Measurements from ENCODE around the gene SFTPA1.
"Not testable (repeated sequence)": the region's sequence is repeated elsewhere in the genome, so short reads cannot be mapped to it uniquely, and the experiment has no call there.

The SFTPA1 gene

GRCh38 chr10:79610601-79611191 is at the start of gene SFTPA1:
TSS of gene SFTPA1 (plus strand) at chr10:79610939. CDS start at chr10:79611826, 887 bp downstream.
- no peak for DNase-seq

GRCh38 chr10:79561257-79561656 is 49.5 kb upstream of the SFTPA1 start:
- DNase-seq: no peak

GRCh38 chr10:79562135-79562756 is 48.5 kb upstream of the SFTPA1 start:
- DNase-seq: no peak

DNA sequence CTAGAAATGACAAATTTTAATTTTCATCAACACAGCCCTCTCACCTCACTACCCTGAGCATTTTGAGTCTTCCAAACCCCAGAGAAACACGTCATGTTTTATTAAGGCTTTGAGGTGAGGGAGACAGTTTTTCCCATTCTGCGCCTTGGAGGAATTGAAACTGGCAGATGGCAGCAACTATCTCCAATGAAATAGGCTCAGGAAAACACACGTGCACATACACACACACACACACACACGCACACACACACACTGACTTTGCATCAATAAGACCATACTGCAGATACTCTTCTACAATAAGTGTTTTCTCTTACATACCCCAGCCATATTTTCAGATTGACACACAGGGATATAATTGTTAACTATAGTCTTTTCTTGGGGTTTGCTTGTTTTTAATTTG is 47.3 kb upstream of the SFTPA1 start:
- DNase-seq: no peak

DNA sequence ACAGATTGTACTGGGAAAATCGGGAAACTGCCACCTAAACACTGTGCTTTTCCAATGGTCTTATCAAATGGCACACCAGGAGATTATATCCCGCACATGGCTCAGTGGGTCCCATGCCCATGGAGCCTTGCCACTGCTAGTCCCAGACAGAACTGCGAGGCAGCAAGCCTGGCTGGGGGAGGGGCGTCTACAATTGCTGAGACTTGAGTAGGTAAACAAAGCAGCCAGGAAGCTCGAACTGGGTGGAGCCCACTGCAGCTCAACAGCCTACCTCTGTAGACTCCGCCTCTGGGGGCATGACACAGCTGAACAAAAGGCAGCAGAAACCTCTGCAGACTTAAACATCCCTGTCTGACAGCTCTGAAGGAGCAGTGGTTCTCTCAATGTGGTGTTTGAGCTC is 40.1 kb upstream of the SFTPA1 start:
- DNase-seq: not testable (repeated sequence)

- no peak for DNase-seq
Observed at GRCh38 chr10:79579361-79579760, 31.4 kb upstream of the SFTPA1 start.

DNA sequence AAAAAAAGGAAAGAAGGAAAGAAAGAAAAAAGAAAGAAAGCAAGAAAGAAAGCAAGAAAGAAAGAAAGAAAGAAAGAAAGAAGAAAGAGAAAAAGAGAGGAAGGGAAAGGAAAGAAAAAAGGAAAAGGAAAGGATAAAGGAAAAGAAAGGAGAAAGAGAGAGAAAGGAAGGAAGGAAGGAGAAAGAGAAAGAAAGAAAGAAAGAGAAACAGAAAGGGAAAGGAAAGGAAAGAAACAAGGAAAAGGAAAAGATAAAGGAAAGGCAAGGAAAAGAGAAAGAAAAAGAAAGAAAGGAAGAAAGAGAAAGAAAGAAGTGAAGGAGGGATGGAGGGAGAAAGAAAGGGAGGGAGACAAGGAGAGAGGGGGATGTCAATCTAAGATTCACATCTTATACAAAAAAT is 29.7 kb upstream of the SFTPA1 start:
- DNase-seq: no peak

DNA sequence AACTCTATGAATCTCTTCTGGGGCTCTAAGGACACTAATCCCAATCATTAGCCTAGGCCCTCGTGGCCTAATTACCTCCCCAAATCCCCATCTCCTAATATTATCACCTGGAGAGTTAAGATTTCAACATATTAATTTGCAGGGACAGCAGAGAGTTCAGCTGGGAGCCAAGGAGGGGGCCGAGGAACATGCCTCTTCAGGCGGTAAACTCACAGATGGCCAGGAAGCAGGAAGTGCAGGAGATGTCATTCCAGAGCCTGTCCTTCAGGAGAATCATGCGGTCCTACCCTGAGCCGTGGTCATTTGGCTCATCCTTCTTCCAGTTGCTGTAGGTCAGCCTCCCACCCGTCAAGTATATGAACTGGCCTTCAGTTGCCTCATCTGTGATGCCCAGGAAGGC is 28.6 kb upstream of the SFTPA1 start:
- DNase-seq: no peak

DNA sequence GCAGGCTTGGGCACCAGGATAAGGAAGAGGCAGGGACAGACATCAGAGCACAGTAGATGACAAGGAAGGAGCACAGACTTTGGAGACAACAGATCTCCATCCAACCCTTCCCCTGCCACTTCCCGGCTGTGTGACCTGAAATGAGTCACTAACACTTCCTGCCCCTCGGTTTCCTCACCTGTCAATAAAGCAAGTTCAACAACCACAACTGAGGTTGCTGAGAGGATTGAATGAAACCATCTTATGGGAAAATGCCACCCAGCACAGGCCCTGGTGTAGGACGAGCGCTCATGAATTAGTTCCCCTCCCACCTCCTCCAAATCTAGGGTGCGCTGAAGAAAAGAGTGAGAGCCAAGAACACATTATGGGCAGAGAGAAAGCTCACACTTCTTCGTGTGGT is 27.8 kb upstream of the SFTPA1 start:
- not testable (repeated sequence) for DNase-seq

GRCh38 chr10:79583488-79584024 is 27.2 kb upstream of the SFTPA1 start:
- DNase-seq: no peak

DNA sequence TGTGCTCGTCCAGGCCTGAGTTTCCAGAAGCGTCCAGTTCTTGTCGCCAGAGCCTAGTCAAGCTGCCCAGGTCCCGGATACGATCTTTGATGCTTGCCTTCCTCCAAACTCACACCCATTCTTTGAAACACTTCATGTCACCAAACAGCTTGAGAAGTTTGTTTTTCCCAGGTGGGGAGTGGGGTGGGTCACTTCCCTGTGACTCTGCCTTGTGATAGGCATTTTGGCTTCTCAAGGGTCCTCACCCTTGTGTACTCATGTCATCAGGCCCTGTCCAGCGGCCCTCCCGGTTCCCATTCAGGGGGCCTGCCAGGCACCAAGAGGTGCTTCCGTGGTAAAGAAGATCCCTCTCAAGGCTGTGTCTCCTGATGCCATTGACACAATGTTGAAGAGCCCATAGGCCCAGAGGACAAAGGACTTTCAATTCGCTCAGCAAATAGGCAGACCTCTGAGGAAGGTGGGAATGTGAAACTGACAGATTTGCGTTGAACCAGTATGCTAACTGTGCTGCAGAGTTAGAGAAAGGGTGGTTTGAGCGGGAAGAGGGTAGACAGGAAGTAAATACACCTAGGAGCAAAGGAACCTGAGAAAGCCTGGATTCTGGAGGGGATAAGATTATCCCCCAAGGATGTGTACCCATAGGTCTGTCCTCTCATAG is 24.7 kb upstream of the SFTPA1 start:
- no peak for DNase-seq

GRCh38 chr10:79586933-79587332 is 23.8 kb upstream of the SFTPA1 start:
- no peak for DNase-seq

DNA sequence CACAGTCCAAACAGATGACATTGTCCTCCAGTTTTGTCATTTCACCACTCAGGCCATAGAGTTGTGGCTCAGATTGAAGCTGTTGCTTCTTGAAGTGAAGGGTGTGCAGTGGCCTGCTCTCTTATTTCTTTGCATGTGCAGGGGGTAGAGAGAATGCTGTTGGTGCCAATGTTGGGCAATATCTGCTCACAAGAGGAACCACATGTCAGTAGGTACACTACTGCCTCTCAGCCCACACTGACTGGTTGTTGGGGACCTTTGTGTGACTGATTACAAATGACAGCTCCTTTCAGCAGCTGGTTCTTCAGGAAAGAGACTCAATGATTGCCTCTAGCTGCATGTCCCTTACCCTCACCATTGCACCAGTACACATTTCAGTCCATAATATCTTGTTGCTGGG is 21.9 kb upstream of the SFTPA1 start:
- DNase-seq: no peak

- no peak for DNase-seq
Observed at GRCh38 chr10:79593377-79593776, 17.4 kb upstream of the SFTPA1 start.

DNA sequence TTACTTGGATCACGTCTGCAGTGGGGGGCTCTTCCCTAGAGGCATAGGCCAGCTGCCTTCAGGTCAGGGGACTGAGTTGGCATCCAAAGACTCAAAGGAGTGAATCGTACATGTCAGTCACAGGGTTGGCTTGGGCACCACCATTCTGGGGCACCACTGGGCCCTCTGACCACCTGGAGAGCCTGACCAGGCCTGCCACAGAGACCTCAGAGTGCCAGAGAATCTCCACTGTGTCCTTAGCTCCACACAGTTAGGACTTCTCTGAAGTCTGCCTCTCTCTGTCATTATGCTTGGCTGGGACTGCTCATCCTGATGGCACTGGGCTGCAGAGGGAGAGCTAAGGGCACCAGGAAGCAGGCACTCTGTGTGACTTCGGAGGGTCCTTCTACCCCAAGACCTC is 16.2 kb upstream of the SFTPA1 start:
- not testable (repeated sequence) for DNase-seq

GRCh38 chr10:79595510-79595909 is 15.2 kb upstream of the SFTPA1 start:
- DNase-seq: no peak

DNA sequence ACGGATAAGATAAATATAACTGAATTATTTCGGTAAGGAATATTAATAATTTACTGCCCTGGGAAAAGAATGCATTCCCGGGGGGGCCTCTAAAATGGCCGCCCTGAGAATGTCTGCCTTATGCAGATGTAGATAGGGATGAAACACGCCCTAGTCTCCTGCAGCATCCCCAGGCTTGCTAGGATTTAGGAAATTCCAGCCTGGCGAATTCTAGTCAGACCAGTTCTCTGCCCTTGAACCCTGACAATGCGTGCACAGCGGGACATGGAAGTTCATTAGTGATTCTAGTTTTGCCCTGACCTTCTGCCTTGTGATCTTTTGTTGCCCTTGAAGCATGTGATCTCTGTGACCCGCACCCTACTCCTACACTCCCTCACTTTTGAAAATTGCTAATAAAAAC is 11.1 kb upstream of the SFTPA1 start:
- DNase-seq: not testable (repeated sequence)

DNA sequence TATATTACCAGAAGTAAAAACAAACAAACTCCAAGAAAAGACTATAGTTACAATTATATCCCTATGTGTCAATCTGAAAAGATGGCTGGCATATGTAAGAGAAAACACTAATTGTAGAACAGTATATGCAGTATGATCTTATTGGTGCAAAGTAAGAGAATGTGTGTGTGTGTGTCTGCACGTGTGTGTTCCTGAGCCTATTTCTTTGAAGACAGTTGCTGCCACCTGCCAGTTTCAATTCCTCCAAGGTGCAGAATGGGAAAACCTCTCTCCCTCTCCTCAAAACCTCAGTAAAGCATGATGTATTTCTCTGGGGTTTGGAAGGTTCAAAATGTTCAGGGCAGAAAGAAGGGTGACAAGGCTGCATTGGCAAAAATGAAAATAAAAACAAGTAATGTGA is 8.8 kb upstream of the SFTPA1 start:
- DNase-seq: no peak

DNA sequence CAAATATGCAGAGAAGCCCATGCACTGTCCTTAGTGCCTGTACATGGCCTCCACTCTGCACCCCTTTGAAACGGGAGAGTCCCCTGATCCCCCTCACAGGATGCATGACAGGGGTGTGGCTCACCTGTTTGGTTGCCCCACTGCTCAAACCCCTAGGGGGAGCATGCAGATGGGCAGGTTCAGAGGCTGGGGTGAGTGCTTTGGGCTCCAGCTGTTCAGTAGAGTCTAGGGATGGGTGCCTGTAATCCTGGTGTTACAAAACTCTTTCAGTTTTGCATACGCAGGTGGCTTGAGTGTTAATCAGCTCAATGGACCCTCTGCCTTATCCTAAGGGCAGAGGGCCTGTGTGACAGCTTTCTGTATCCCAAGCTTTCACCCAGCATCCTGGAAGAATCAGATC is 7.8 kb upstream of the SFTPA1 start:
- no peak for DNase-seq

- DNase-seq: no peak
Observed at GRCh38 chr10:79604294-79604693, 6.4 kb upstream of the SFTPA1 start.

GRCh38 chr10:79605308-79605707 is 5.4 kb upstream of the SFTPA1 start:
- no peak for DNase-seq

- DNase-seq: no peak
Observed at GRCh38 chr10:79608505-79609375, 2.0 kb upstream of the SFTPA1 start.

Measured in NCI-H187 treated with DMSO at 0.1 percent for 48 hours (cell line).